HFFc6 (cell line): ENCODE results near the gene FXR1. TPM values are rescaled to one million over a fixed set of nuclear protein-coding genes. Genes with fewer than 3 reads are reported as not detected.

Source experiments
- DNase-seq: peaks from one replicate; pipeline ENCODE4 v3.0.0-alpha.2; 2018
- H3K27ac Mint-ChIP-seq: 2 replicates; pipeline ENCODE4 v1.8.0; 2020; ENCODE audit warnings: mild to moderate bottlenecking, mixed read lengths
- H3K27me3 Mint-ChIP-seq: 2 replicates; pipeline ENCODE4 v1.8.0; 2021; ENCODE audit warnings: mild to moderate bottlenecking, moderate library complexity, mixed read lengths; ENCODE audit not compliant: insufficient read depth
- H3K36me3 Mint-ChIP-seq: 2 replicates; pipeline ENCODE4 v1.8.0; 2021; ENCODE audit warnings: low read depth, mixed read lengths
- H3K4me1 Mint-ChIP-seq: 2 replicates; pipeline ENCODE4 v1.8.0; 2020; ENCODE audit warnings: low read depth, mixed read lengths
- H3K4me3 Mint-ChIP-seq: 2 replicates; pipeline ENCODE4 v1.8.0; 2020; ENCODE audit warnings: mild to moderate bottlenecking, moderate library complexity, mixed read lengths
- H3K9me3 Mint-ChIP-seq: 2 replicates; pipeline ENCODE4 v1.8.0; 2020; ENCODE audit warnings: mild to moderate bottlenecking, mixed read lengths
- CTCF ChIP-seq: fragments of 200-600 bp; sonication (generic); IDR thresholded peaks from 2 replicates; pipeline ENCODE4 v1.5.0; 2021; ENCODE audit warnings: antibody characterized with exemption, mild to moderate bottlenecking
- total RNA-seq, 6 experiments: library from RNA; stranded (reverse); fragmentation: NEBNext Ultra II Directional; extraction: Animal tissue kit (Norgen Biotek cat#: 25700); gene quantifications; 2 replicates in 1 of 6; 3 replicates in 5 of 6; pipeline ENCODE4 v1.2.3, GENCODE V29; 2021

Gene FXR1
- total RNA-seq, 6 experiments from 2014 or later = 159 to 213 (median 171) TPM

- no peak for DNase-seq
- H3K4me3 Mint-ChIP-seq = no peak overlapping the region
- TF ChIP-seq CTCF = no peak
- H3K4me1 Mint-ChIP-seq = no peaks in the 10 kb centered on the region
- no peaks in the 10 kb centered on the region for H3K36me3 Mint-ChIP-seq
- H3K9me3 Mint-ChIP-seq = no peaks in the 10 kb centered on the region
- H3K27ac Mint-ChIP-seq = no peak overlapping the region
- peaks cover 5% of the 10 kb centered on the region for H3K27me3 Mint-ChIP-seq
These were observed 31.2 kb upstream of the FXR1 start for GRCh38 chr3:180881065-180881801.

GRCh38 chr3:180882115-180882514 lies 30.4 kb upstream of the FXR1 start:
- TF ChIP-seq CTCF = no peak
- H3K4me1 Mint-ChIP-seq = no peaks in the 10 kb centered on the region
- no peaks in the 10 kb centered on the region for H3K36me3 Mint-ChIP-seq

GRCh38 chr3:180888992-180889560 lies 23.4 kb upstream of the FXR1 start:
- Mint-ChIP-seq H3K4me1 (no peaks in the 10 kb centered on the region), H3K9me3 (peaks cover 25% of the 10 kb centered on the region), H3K27ac (no peak overlapping the region), H3K4me3 (no peak overlapping the region), H3K36me3 (peaks cover 6% of the 10 kb centered on the region; the same call in 1 of the 2 replicates), H3K27me3 (peaks cover 2% of the 10 kb centered on the region)
- TF ChIP-seq CTCF = no peak
- no peak for DNase-seq

More at GRCh38 chr3:180882115-180882514, 30.4 kb upstream of the FXR1 start:
- Mint-ChIP-seq H3K4me3 (no peak overlapping the region; the same call in 1 of the 2 replicates), H3K27ac (no peak overlapping the region), H3K9me3 (no peaks in the 10 kb centered on the region), H3K27me3 (peaks cover 6% of the 10 kb centered on the region)
- DNase-seq = no peak

- no peak overlapping the region for H3K27ac Mint-ChIP-seq
- H3K36me3 Mint-ChIP-seq = no peaks in the 10 kb centered on the region
- no peaks in the 10 kb centered on the region; the same call in 1 of the 2 replicates for H3K27me3 Mint-ChIP-seq
- no peak overlapping the region for H3K4me3 Mint-ChIP-seq
- no peak for DNase-seq
- peaks cover 5% of the 10 kb centered on the region; the same call in 1 of the 2 replicates for H3K9me3 Mint-ChIP-seq
- H3K4me1 Mint-ChIP-seq = no peaks in the 10 kb centered on the region; the same call in 1 of the 2 replicates
- no peak for TF ChIP-seq CTCF
These were observed 13.9 kb upstream of the FXR1 start for GRCh38 chr3:180898572-180898971.

GRCh38 chr3:180909369-180910127 lies 2.9 kb upstream of the FXR1 start:
- Mint-ChIP-seq H3K4me1 (peaks cover 17% of the 10 kb centered on the region), H3K9me3 (peaks cover 10% of the 10 kb centered on the region), H3K4me3 (no peak overlapping the region), H3K36me3 (peaks cover 17% of the 10 kb centered on the region), H3K27ac (no peak overlapping the region), H3K27me3 (peaks cover 1% of the 10 kb centered on the region; the same call in 1 of the 2 replicates)
- DNase-seq = no peak
- no peak for TF ChIP-seq CTCF
